MCF 10A (cell line): ENCODE results near the gene KRTAP21-3. TPM values are rescaled to one million over a fixed set of nuclear protein-coding genes. Genes with fewer than 3 reads are reported as not detected.

Source experiments
- BruUV-seq: library from RNA; stranded (reverse); fragments of 400-500 nt; replicated peaks from 2 replicates; lab custom pipeline; 2021; lab: Mats Ljungman, UMichigan
- CTCF ChIA-PET: fragments of 300-600 bp; sonication (Branson Sonifier 250); formaldehyde crosslinking; extraction: SDS; loops from one replicate; lab custom pipeline; 2021; ENCODE audit warnings: antibody characterized with exemption, inconsistent platforms; lab: Yijun Ruan, JAX
- POLR2A ChIA-PET: fragments of 300-600, 350-650 bp; sonication (Branson Sonifier 250); formaldehyde crosslinking; extraction: SDS; loops from one replicate; lab custom pipeline; 2020; ENCODE audit warnings: antibody characterized with exemption, inconsistent platforms; lab: Yijun Ruan, JAX
- DNase-seq: peaks from one replicate; pipeline ENCODE4 v3.0.0-alpha.2; 2018; ENCODE audit not compliant: unreplicated experiment
- H3K27ac Mint-ChIP-seq: one replicate; pipeline ENCODE4 v1.8.0; 2022; ENCODE audit warnings: mild to moderate bottlenecking, low read depth, mixed read lengths; ENCODE audit not compliant: unreplicated experiment
- H3K27me3 Mint-ChIP-seq: one replicate; pipeline ENCODE4 v1.8.0; 2022; ENCODE audit warnings: mixed read lengths; ENCODE audit not compliant: insufficient read depth, unreplicated experiment
- H3K36me3 Mint-ChIP-seq: one replicate; pipeline ENCODE4 v1.8.0; 2022; ENCODE audit warnings: mild to moderate bottlenecking, moderate library complexity, mixed read lengths; ENCODE audit not compliant: insufficient read depth, unreplicated experiment
- H3K4me1 Mint-ChIP-seq: one replicate; pipeline ENCODE4 v1.8.0; 2022; ENCODE audit warnings: mixed read lengths; ENCODE audit not compliant: insufficient read depth, unreplicated experiment
- H3K4me3 Mint-ChIP-seq: one replicate; pipeline ENCODE4 v1.8.0; 2022; ENCODE audit warnings: mild to moderate bottlenecking, moderate library complexity, mixed read lengths; ENCODE audit not compliant: unreplicated experiment
- H3K9me3 Mint-ChIP-seq: one replicate; pipeline ENCODE4 v1.8.0; 2022; ENCODE audit warnings: mixed read lengths; ENCODE audit not compliant: unreplicated experiment
- CTCF ChIP-seq: fragments of 200-600 bp; IDR thresholded peaks from one replicate; pipeline ENCODE4 v1.8.0; 2022; ENCODE audit warnings: antibody characterized with exemption, mild to moderate bottlenecking; ENCODE audit not compliant: unreplicated experiment
- intact Hi-C: fragments of 100-400 bp; cut with micrococcal nuclease; formaldehyde crosslinking; loops from 2 replicates; pipeline ENCODE4 v1.14.1; 2022
- total RNA-seq: library from RNA; stranded (reverse); gene quantifications from 2 replicates; pipeline ENCODE4 v1.2.3, GENCODE V29; 2022

The KRTAP21-3 gene
- total RNA-seq, 1 experiment from 2014 or later = not detected

- Mint-ChIP-seq H3K4me3 (no peak overlapping the region), H3K27me3 (peaks cover 23% of the 10 kb centered on the region), H3K9me3 (no peaks in the 10 kb centered on the region), H3K36me3 (no peaks in the 10 kb centered on the region), H3K27ac (no peak overlapping the region), H3K4me1 (peaks cover 16% of the 10 kb centered on the region)
- BruUV-seq = no TSS peak
- no peak for TF ChIP-seq CTCF
- POLR2A ChIA-PET = interaction anchor here (0.6 kb wide), 1 partner anchor 377 kb away, joined by 3 read pairs; no protein-coding TSS in a partner anchor
- peak; percentile 2 for DNase-seq
- CTCF ChIA-PET = interaction anchor here (0.7 to 0.9 kb wide), 2 partner anchors 43 to 218 kb away, joined by 3 read pairs; no protein-coding TSS in a partner anchor
- intact Hi-C loops = no loop called here
These were observed 824 bp upstream of the KRTAP21-3 start for GRCh38 chr21:30719401-30719800.

GRCh38 chr21:30717105-30717504, 1.5 kb downstream of the KRTAP21-3 start:
- POLR2A ChIA-PET = no interaction called here
- no peaks in the 10 kb centered on the region for H3K27me3 Mint-ChIP-seq
- H3K4me3 Mint-ChIP-seq = no peak overlapping the region
- BruUV-seq = no TSS peak
- CTCF ChIA-PET = no interaction called here
- no peaks in the 10 kb centered on the region for H3K36me3 Mint-ChIP-seq
- intact Hi-C loops = no loop called here
- H3K4me1 Mint-ChIP-seq = peaks cover 16% of the 10 kb centered on the region
- no peaks in the 10 kb centered on the region for H3K9me3 Mint-ChIP-seq
- no peak for DNase-seq
- H3K27ac Mint-ChIP-seq = no peak overlapping the region
- no peak for TF ChIP-seq CTCF

GRCh38 chr21:30714946-30715345, 3.6 kb downstream of the KRTAP21-3 start:
- Mint-ChIP-seq H3K27me3 (no peaks in the 10 kb centered on the region), H3K4me1 (peaks cover 16% of the 10 kb centered on the region), H3K36me3 (no peaks in the 10 kb centered on the region), H3K9me3 (peaks cover 9% of the 10 kb centered on the region), H3K4me3 (no peak overlapping the region), H3K27ac (no peak overlapping the region)
- no TSS peak for BruUV-seq
- intact Hi-C loops = no loop called here
- ChIA-PET CTCF (no interaction called here), POLR2A (no interaction called here)
- no peak for TF ChIP-seq CTCF
- DNase-seq = no peak

GRCh38 chr21:30714456-30714855, 4.1 kb downstream of the KRTAP21-3 start:
- Mint-ChIP-seq H3K36me3 (no peaks in the 10 kb centered on the region), H3K27ac (no peak overlapping the region), H3K27me3 (no peaks in the 10 kb centered on the region), H3K4me3 (no peak overlapping the region), H3K9me3 (peaks cover 9% of the 10 kb centered on the region), H3K4me1 (peaks cover 13% of the 10 kb centered on the region)
- CTCF ChIA-PET = no interaction called here
- no peak for TF ChIP-seq CTCF
- POLR2A ChIA-PET = no interaction called here
- no TSS peak for BruUV-seq
- DNase-seq = no peak
- intact Hi-C loops = no loop called here
